Subcutaneous adipose tissue (tissue), 4 donors: Measurements from ENCODE around the gene CADM2. TPM values are rescaled to one million over a fixed set of nuclear protein-coding genes. Genes with fewer than 3 reads are reported as not detected.

Experiments
- CTCF ChIP-seq: fragments of 450-650 bp; IDR thresholded peaks from one replicate; pipeline ENCODE4 v1.5.1; 2016; ENCODE audit warnings: low read depth, mild to moderate bottlenecking, control low read depth, antibody characterized with exemption, moderate library complexity
- total RNA-seq, 4 donors: library from RNA; depleted of rRNA; stranded (reverse); fragments of >200 nt; gene quantifications; one replicate each; pipeline ENCODE4 v1.1.0, GENCODE V29; 2016

CADM2 gene
- total RNA-seq, 4 donors from 2014 or later = 1.0 to 19.8 (median 4.4) TPM

- TF ChIP-seq CTCF = no peak
These were observed 384.1 kb downstream of the CADM2 start for GRCh38 chr3:85342915-85343314.

- TF ChIP-seq CTCF = no peak
These were observed 396.8 kb downstream of the CADM2 start for GRCh38 chr3:85355572-85355971.

GRCh38 chr3:85360742-85361387 lies 402.1 kb downstream of the CADM2 start:
- no peak for TF ChIP-seq CTCF

GRCh38 chr3:85364296-85364909 lies 405.6 kb downstream of the CADM2 start:
- TF ChIP-seq CTCF = no peak

- no peak for TF ChIP-seq CTCF
These were observed 411.6 kb downstream of the CADM2 start for GRCh38 chr3:85370341-85370740.

GRCh38 chr3:85376131-85376530 lies 417.3 kb downstream of the CADM2 start:
- no peak for TF ChIP-seq CTCF

GRCh38 chr3:85377115-85377514 lies 418.3 kb downstream of the CADM2 start:
- no peak for TF ChIP-seq CTCF
